Fibroblast of lung (primary cell): ENCODE data around the gene ZNF580. TPM values are rescaled to one million over a fixed set of nuclear protein-coding genes. Genes with fewer than 3 reads are reported as not detected.

Source experiments
- DNase-seq, 2 donors: peaks; one replicate each; pipeline versions ENCODE4 v3.0.0 to v3.0.0-alpha.2; 2010; ENCODE audit warnings: low read depth in 2 of 2
- H2AFZ ChIP-seq: 2 replicates; pipeline ENCODE4 v1.5.1; 2012; ENCODE audit warnings: low read length, control low read depth, inconsistent platforms
- H3K27ac ChIP-seq: 2 replicates; pipeline ENCODE4 v1.5.1; 2011; ENCODE audit warnings: low read length, control low read depth; ENCODE audit not compliant: insufficient read depth
- H3K27me3 ChIP-seq: 2 replicates; pipeline ENCODE4 v1.5.1; 2011; ENCODE audit warnings: mild to moderate bottlenecking, low read length; ENCODE audit not compliant: control insufficient read depth, insufficient read depth
- H3K36me3 ChIP-seq: 2 replicates; pipeline ENCODE4 v1.5.1; 2011; ENCODE audit warnings: low read length; ENCODE audit not compliant: control insufficient read depth, insufficient read depth
- H3K4me1 ChIP-seq: 2 replicates; pipeline ENCODE4 v1.5.1; 2011; ENCODE audit warnings: low read length; ENCODE audit not compliant: control insufficient read depth, insufficient read depth; ENCODE audit errors: extremely low read depth
- H3K4me2 ChIP-seq: 2 replicates; pipeline ENCODE4 v1.5.1; 2011; ENCODE audit warnings: low read length, control low read depth; ENCODE audit not compliant: insufficient read depth; ENCODE audit errors: extremely low read depth
- H3K4me3 ChIP-seq, 4 experiments: fragments of 200-600 bp in 1 of 4; sonication (generic) in 1 of 4; replicated peaks in 1 of 4; 2 replicates each; pipeline ENCODE4 v1.5.1; 2011 to 2016; ENCODE audit warnings: low read length in 4 of 4, low read depth in 3 of 4, mild to moderate bottlenecking in 3 of 4, control low read depth in 2 of 4, inconsistent platforms in 1 of 4, mixed read lengths in 1 of 4; ENCODE audit not compliant: insufficient read depth in 1 of 4; ENCODE audit errors: control extremely low read depth in 1 of 4
- H3K79me2 ChIP-seq: 2 replicates; pipeline ENCODE4 v1.5.1; 2012; ENCODE audit warnings: mild to moderate bottlenecking, low read length, inconsistent platforms; ENCODE audit not compliant: control insufficient read depth, insufficient read depth
- H3K9ac ChIP-seq: 2 replicates; pipeline ENCODE4 v1.5.1; 2011; ENCODE audit warnings: mild to moderate bottlenecking, low read length, control low read depth; ENCODE audit not compliant: insufficient read depth
- H3K9me3 ChIP-seq: 2 replicates; pipeline ENCODE4 v1.5.1; 2012; ENCODE audit warnings: low read depth, low read length; ENCODE audit not compliant: control insufficient read depth, insufficient read depth
- H4K20me1 ChIP-seq: 2 replicates; pipeline ENCODE4 v1.5.1; 2011; ENCODE audit warnings: low read length; ENCODE audit not compliant: control insufficient read depth, insufficient read depth; ENCODE audit errors: extremely low read depth
- CTCF ChIP-seq, 2 donors: IDR thresholded peaks in 1 of 2; conservative IDR thresholded peaks in 1 of 2; 1 replicate in 1 of 2; 2 replicates in 1 of 2; pipeline ENCODE4 v1.5.1; 2011 to 2012; ENCODE audit warnings: low read length in 2 of 2, control low read depth in 1 of 2, inconsistent platforms in 1 of 2, low read depth in 1 of 2, mild to moderate bottlenecking in 1 of 2
- EZH2 ChIP-seq: IDR thresholded peaks from 2 replicates; pipeline ENCODE4 v1.5.1; 2012; ENCODE audit warnings: low read length, control low read depth, mild to moderate bottlenecking; ENCODE audit errors: missing control alignments
- polyA plus RNA-seq, 2 donors: library from polyadenylated mRNA; depleted of rRNA in 1 of 2; stranded (reverse) in 1 of 2; unstranded in 1 of 2; fragments of >200 nt; gene quantifications; 2 replicates each; pipeline ENCODE4 v1.2.1, GENCODE V29; 2011 to 2012; ENCODE audit warnings: missing spikeins in 1 of 2
- total RNA-seq: library from RNA; depleted of rRNA; stranded (reverse); fragments of >200 nt; gene quantifications from 2 replicates; pipeline ENCODE4 v1.2.1, GENCODE V29; 2014

ZNF580 gene
- total and polyA plus RNA-seq, 2 donors (not counting 1 experiment from before 2014, with no cell fraction given) = 4.1 to 7.2 TPM

GRCh38 chr19:55599468-55599841 lies 41.3 kb upstream of the ZNF580 start, which contains the start of gene FIZ1:
Gene FIZ1 (minus strand): TSS chr19:55599517. CDS start chr19:55597865, 1,652 bp downstream.
- Histone ChIP-seq H2AFZ (peak within 1 kb of the TSS; percentile 98), H3K4me3 (peak within 1 kb of the TSS; percentile 70 to 82 (median 76)), H3K36me3 (peaks cover 10% of the 10 kb centered on the region), H3K4me2 (peak within 1 kb of the TSS; percentile 59), H3K79me2 (peaks cover 5% of the 10 kb centered on the region), H3K27ac (peak within 1 kb of the TSS; percentile 95), H3K9me3 (no peaks in the 10 kb centered on the region), H3K4me1 (peaks cover 3% of the 10 kb centered on the region), H4K20me1 (no peaks in the 10 kb centered on the region), H3K9ac (peak within 1 kb of the TSS; percentile 86), H3K27me3 (no peaks in the 10 kb centered on the region)
- peak; percentile 98 to 99 for DNase-seq
- TF ChIP-seq CTCF (conservative IDR thresholded peaks at IDR 0.05 in 1 of 2, IDR thresholded peaks at IDR 0.05 in 1 of 2; ENCODE audit: low read depth in 1 of 2, low read length in 2 of 2) (no peak), EZH2 (no peak)

GRCh38 chr19:55599842-55600661 lies 40.8 kb upstream of the ZNF580 start, which contains the start of gene ZNF524:
Gene ZNF524 (plus strand): TSS chr19:55600288. CDS start chr19:55602113, 1,825 bp downstream.
- DNase-seq = peak; percentile 84 to 89
- Histone ChIP-seq H3K4me3 (peak within 1 kb of the TSS; percentile 70 to 82 (median 76)), H3K9me3 (no peaks in the 10 kb centered on the region), H3K79me2 (peaks cover 5% of the 10 kb centered on the region), H3K27me3 (no peaks in the 10 kb centered on the region), H2AFZ (peak within 1 kb of the TSS; percentile 98), H3K4me2 (peak within 1 kb of the TSS; percentile 81), H3K4me1 (peaks cover 6% of the 10 kb centered on the region), H3K9ac (peak within 1 kb of the TSS; percentile 86), H4K20me1 (no peaks in the 10 kb centered on the region), H3K36me3 (peaks cover 9% of the 10 kb centered on the region), H3K27ac (peak within 1 kb of the TSS; percentile 95)
- TF ChIP-seq CTCF (conservative IDR thresholded peaks at IDR 0.05 in 1 of 2, IDR thresholded peaks at IDR 0.05 in 1 of 2; ENCODE audit: low read depth in 1 of 2, low read length in 2 of 2) (no peak), EZH2 (no peak)

GRCh38 chr19:55600662-55601028 lies 40.2 kb upstream of the ZNF580 start:
- peaks cover 6% of the 10 kb centered on the region for H3K4me1 ChIP-seq
- peak overlapping the region; percentile 81 for H3K4me2 ChIP-seq
- no peak for DNase-seq
- peaks cover 8% of the 10 kb centered on the region for H3K36me3 ChIP-seq
- H3K9me3 ChIP-seq = no peaks in the 10 kb centered on the region
- H3K4me3 ChIP-seq = peak overlapping the region; percentile 55 to 81 (median 63)
- peaks cover 5% of the 10 kb centered on the region for H3K79me2 ChIP-seq
- peak overlapping the region; percentile 86 for H3K9ac ChIP-seq
- H4K20me1 ChIP-seq = no peaks in the 10 kb centered on the region
- TF ChIP-seq EZH2 = no peak
- no peak for TF ChIP-seq CTCF (conservative IDR thresholded peaks at IDR 0.05 in 1 of 2, IDR thresholded peaks at IDR 0.05 in 1 of 2; ENCODE audit: low read depth in 1 of 2, low read length in 2 of 2)
- no peak overlapping the region for H2AFZ ChIP-seq
- no peak overlapping the region for H3K27ac ChIP-seq
- H3K27me3 ChIP-seq = no peaks in the 10 kb centered on the region
